GM18520 (cell line): ENCODE results near the gene ULK1.
A peak's percentile ranks its signal among the peaks of the same experiment; 100 is the strongest.

ENCODE experiments used
- ATAC-seq: cut with Tn5 transposase; IDR thresholded peaks from one replicate; pipeline ENCODE4 v1.9.1; 2021; ENCODE audit not compliant: unreplicated experiment

Gene ULK1

GRCh38 chr12:131894313-131894860, at the start of gene ULK1:
Gene ULK1 (plus strand): TSS chr12:131894622. CDS start chr12:131895002, 380 bp downstream.
- ATAC-seq, result peak; percentile 70

DNA sequence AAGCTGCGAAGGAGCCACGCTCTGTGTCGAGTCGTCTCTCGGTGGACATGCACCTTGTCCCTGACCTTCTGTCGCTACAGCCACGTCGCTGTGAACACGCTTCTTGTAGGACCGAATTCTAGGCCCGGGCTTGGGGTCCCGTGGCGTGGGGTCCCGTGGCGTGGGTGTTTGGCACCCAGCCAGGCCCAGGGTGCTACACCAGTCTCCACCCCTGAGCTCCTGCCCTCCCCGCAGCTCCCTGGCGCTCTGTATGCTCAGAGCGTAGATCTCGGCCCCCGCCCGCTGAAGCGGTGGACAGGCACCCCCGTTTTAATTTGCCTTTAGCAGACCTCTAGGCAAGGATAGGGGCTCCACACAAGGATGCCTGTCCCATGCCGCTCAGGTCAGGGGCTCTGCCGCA, 49.8 kb upstream of the ULK1 start:
- no peak for ATAC-seq

DNA sequence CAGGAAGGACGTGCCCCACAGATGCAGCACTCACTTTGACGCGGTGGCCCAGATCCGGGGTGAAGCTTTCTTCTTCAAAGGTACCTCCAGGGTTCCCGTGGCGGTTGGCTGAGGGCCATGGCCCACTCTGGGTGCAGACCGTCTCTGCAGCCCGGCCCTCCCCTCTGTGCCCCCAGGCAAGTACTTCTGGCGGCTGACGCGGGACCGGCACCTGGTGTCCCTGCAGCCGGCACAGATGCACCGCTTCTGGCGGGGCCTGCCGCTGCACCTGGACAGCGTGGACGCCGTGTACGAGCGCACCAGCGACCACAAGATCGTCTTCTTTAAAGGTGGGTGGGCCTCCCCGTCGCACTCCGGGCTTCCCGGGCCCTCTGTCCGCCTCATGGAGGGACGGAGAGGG, 49.3 kb upstream of the ULK1 start:
- no peak for ATAC-seq

GRCh38 chr12:131847456-131847855, 47.0 kb upstream of the ULK1 start:
- no peak for ATAC-seq

GRCh38 chr12:131848753-131849152, 45.7 kb upstream of the ULK1 start:
- no peak for ATAC-seq

GRCh38 chr12:131849700-131850553, 44.5 kb upstream of the ULK1 start:
- ATAC-seq, result no peak

GRCh38 chr12:131850856-131851559, 43.4 kb upstream of the ULK1 start:
- no peak for ATAC-seq

GRCh38 chr12:131851741-131852550, 42.5 kb upstream of the ULK1 start:
- no peak for ATAC-seq

- ATAC-seq, result no peak
Measured at GRCh38 chr12:131852551-131853299, 41.7 kb upstream of the ULK1 start.

DNA sequence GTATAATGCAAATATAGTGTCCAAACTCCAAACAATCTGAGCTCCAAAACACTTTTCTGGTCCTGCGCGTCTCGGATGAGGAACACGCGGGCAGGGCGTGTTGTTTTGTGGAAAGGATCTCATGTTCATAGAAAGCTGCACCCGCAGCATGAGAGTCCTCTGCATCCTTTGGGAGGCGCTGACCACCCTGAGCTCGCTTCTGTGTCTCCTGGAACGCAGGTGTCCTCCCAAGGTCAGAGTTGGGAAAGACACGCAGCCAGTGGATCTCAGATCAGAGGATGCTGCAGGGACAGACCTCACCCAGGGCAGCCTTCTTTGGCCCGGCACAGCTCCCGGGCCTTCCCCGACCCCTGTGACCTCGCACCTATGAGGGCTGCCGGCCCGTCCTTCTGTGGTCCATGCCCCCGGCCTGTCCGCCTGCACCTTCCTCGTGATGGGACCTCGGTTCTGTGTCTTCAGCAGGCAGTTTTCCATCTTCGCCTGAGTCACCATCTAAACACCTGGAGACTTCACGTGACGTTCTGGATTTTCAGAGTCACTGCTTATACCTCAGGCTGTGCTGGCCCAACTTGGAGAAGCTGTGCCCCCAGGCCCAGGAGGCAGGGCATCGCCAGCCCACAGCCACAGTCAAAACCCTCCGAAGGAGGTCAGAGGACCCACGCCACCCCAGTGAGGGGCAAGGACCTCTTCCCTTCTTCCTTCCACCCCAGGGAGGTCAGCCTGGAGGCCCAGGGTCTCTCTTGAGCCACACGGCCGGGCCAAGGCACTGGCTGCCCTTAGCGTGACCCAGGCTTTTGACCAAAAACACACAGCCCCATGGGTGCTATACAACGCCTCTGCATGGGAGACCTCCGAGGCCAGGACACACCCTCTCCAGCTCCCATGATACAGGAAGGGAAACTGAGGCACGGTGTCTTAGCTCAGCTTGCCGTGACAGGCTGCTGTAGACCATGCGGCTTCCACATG, 40.3 kb upstream of the ULK1 start:
- no peak for ATAC-seq

DNA sequence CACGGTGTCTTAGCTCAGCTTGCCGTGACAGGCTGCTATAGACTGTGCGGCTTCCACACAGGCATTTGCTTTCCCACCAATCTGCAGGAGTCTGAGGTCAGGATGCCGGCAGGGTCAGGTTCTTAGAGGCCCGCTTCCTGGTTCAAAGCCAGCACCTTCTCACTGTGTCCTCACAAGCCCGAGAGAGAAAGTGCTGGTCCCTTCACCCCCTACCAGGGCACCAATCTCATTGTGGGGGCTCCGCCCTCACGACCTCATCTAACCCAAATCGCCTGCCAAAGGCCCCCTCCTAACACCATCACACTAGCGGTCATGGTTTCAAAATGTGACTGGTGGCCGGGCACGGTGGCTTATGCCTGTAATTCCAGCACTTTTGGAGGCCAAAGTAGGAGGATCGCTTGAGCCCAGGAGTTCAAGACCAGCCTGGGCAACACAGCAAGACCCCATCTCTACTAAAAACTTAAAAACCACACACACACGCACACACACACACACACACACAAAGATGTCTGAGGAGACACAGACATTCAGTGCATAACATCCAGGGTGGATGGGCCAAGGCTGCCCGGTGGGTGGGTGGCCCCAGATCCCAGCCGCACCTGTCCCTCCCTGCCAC, 39.5 kb upstream of the ULK1 start:
- no peak for ATAC-seq

DNA sequence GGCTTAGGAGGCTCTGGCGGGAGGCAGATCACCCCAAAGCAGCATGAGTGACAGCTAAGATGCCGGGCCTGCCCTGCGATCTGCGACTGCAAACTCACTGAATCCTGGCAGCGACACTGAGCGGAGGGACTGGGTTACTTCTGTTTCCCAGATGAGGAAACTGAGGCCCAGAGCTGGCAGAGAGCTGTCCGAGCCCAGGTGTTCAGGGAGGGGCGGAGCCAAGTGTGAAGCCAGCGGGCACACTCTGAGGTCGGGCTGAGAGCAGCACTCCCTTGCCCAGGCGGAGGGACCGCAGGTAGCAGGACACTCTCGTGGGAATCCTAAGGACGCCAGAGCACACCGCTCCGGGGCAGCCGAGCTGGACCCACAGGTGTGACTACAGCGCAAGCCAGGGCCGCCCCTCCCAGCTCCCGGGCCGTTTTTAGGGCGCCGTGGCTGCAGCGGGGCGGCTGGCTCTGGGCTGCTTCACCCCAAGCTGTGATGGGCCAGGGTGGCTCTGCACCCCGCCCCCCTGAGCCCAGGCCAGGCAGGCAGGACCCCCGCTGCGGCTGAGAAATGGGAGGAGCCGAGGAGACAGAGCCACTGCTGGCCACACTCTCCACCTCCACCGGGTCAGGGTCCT, 38.8 kb upstream of the ULK1 start:
- no peak for ATAC-seq

- no peak for ATAC-seq
Measured at GRCh38 chr12:131856366-131857097, 37.9 kb upstream of the ULK1 start.

DNA sequence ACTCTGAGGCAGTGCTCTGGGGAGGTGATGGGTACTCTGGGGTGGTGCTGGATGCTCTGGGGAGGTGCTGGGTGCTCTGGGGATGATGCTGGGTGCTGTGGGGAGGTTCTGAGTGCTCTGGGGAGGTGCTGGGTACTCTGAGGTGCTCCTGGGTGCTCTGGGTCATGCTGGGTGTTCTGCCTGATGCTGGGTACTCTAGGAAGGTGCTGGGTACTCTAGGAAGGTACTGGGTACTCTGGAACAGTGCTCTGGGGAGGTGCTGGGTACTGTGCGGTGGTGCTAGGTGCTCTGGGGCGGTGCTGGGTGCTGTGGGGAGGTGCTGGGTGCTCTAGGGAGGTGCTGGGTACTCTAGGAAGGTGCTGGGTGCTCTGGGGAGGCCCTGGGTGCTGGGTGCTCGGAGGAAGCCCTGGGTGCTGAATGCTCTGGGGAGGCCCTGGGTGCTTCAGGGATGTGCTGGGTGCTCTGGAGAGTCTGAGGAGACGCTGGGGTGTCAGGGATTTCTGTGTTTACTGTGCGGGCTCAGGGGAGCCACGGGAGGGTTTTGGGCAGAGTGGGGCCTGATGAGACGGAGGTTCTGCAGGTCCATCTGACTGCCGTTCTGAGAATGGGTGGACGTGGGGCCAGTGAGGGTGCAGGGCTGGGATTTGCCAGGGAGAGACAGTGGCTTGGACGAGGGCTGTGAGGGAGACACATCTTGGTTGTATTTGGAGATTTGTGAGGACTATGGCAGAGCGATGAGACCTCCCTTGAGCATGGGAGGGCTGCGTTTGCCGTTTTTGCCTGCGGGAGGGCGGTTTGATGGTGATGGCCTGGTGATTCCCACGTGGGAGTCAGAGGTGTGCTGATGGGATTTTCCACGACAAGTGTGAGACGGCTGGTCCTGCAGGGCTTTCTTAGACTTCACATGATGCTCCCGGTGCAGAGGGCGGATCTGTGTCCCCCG, 36.2 kb upstream of the ULK1 start:
- no peak for ATAC-seq

DNA sequence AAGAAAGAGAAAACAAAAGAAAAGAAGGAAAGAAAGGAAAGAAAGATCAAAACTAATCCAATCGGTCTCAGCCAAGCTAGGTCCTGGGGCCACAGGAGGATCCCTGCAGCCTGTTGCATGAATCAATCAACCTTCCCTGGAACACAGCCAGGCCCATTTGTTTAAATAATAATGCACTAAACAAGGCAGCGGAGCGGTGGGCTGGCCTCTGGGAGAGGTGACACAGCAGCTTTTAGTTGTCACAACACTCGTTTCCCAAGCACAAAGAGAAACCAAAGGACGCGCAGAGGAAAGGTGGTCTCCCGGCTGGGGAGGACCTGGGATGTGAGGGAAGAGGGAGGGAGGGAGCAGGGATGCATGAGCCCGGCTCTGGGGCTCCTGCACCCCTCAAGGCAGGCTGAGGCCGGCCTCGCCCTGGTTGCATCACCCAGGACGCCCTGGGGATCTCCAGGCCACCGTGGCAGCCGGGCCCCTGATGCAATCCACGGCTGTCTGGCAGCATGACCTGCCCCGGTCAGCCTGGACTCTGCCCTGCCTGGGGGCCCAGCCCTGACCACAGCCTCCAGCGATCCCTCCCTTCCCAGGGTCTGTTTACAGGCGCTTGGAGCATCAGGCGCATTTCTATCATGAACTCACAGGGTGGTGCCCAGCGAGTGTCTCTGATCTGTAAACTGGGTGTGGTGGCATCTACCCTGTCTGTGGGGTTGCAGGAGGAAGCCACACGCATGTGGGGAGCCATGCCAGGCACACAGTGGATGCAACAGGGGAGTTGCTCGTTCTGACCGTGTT, 33.8 kb upstream of the ULK1 start:
- ATAC-seq, result no peak
